Measurements from ENCODE around the gene IFITM5. TPM values are rescaled to one million over a fixed set of nuclear protein-coding genes. Genes with fewer than 3 reads are reported as not detected.

The IFITM5 gene
- total RNA-seq, 1 donor from 2014 or later, result not detected

DNA sequence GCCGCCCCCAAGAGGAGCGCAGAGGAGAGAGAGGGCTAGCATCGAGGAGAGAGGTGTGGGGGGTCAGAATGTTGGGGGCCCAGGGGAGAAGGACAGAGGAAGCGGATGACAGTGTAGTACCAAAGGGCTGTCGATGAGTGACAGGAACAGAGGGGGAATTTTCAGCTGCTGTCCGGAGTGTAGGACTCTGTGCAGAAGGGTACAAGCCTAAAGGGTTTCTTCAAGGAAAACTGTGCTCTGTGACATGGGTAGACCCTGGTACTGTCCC, 26.5 kb downstream of the IFITM5 start:
- Mint-ChIP-seq H3K36me3 (ENCODE audit: low read depth) (peaks cover 1% of the 10 kb centered on the region), H3K4me3 (ENCODE audit: unreplicated experiment) (no peak overlapping the region), H3K27ac (ENCODE audit: unreplicated experiment) (no peak overlapping the region), H3K9me3 (ENCODE audit: low read depth) (peaks cover 4% of the 10 kb centered on the region), H3K4me1 (ENCODE audit: low read depth) (peaks cover 7% of the 10 kb centered on the region), H3K27me3 (ENCODE audit: low read depth) (peaks cover 13% of the 10 kb centered on the region)
- no peak for DNase-seq (ENCODE audit: low spot score)
- TF ChIP-seq CTCF (IDR thresholded peaks at IDR 0.05), result no peak

GRCh38 chr11:272195-272930, 27.0 kb downstream of the IFITM5 start:
- Mint-ChIP-seq H3K4me3 (ENCODE audit: unreplicated experiment) (no peak overlapping the region), H3K4me1 (ENCODE audit: low read depth) (peaks cover 7% of the 10 kb centered on the region), H3K27me3 (ENCODE audit: low read depth) (peaks cover 11% of the 10 kb centered on the region), H3K27ac (ENCODE audit: unreplicated experiment) (no peak overlapping the region), H3K36me3 (ENCODE audit: low read depth) (peaks cover 1% of the 10 kb centered on the region), H3K9me3 (ENCODE audit: low read depth) (peaks cover 4% of the 10 kb centered on the region)
- no peak for TF ChIP-seq CTCF (IDR thresholded peaks at IDR 0.05)
- DNase-seq (ENCODE audit: low spot score), result no peak

DNA sequence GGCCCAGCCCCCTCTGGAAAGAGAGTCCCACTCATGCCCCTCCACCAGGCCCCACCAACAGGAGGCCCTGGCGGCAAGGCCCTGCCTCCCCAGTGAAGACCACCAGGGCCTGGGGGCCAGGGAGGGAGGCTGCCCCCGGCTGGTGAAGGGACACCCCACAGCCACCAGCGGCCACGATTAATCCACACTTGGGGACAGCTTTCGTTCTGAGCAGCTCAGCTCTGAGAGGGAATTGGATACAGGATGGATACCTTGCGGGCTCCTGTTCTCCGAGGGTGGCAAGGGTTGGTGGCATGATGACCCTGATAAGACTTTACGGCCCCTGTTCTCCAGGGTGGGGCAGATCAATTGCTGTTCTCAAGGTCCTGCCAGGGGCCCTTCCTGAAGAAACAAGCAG, 28.0 kb downstream of the IFITM5 start:
- Mint-ChIP-seq H3K27ac (ENCODE audit: unreplicated experiment) (no peak overlapping the region), H3K4me3 (ENCODE audit: unreplicated experiment) (no peak overlapping the region), H3K9me3 (ENCODE audit: low read depth) (peaks cover 4% of the 10 kb centered on the region), H3K27me3 (ENCODE audit: low read depth) (peaks cover 11% of the 10 kb centered on the region), H3K36me3 (ENCODE audit: low read depth) (no peaks in the 10 kb centered on the region), H3K4me1 (ENCODE audit: low read depth) (peaks cover 7% of the 10 kb centered on the region)
- no peak for TF ChIP-seq CTCF (IDR thresholded peaks at IDR 0.05)
- DNase-seq (ENCODE audit: low spot score), result no peak

- H3K4me3 Mint-ChIP-seq (ENCODE audit: unreplicated experiment), result no peak overlapping the region
- no peaks in the 10 kb centered on the region for H3K9me3 Mint-ChIP-seq (ENCODE audit: low read depth)
- H3K27ac Mint-ChIP-seq (ENCODE audit: unreplicated experiment), result no peak overlapping the region
These were observed 28.6 kb downstream of the IFITM5 start for GRCh38 chr11:270451-271318.

More at GRCh38 chr11:270451-271318, 28.6 kb downstream of the IFITM5 start:
- DNase-seq (ENCODE audit: low spot score), result no peak
- Mint-ChIP-seq H3K36me3 (ENCODE audit: low read depth) (no peaks in the 10 kb centered on the region), H3K27me3 (ENCODE audit: low read depth) (peaks cover 11% of the 10 kb centered on the region), H3K4me1 (ENCODE audit: low read depth) (peaks cover 7% of the 10 kb centered on the region)
- TF ChIP-seq CTCF (IDR thresholded peaks at IDR 0.05), result no peak

Data from chondrocyte (in vitro differentiated cells).